Vagina (tissue), 2 donors: ENCODE data around the gene MAPRE3.

Experiments used
- CTCF ChIP-seq, 3 experiments: fragments of 450-650 bp in 2 of 3; fragments of 200-600 bp in 1 of 3; sonication (generic) in 1 of 3; IDR thresholded peaks; one replicate each; pipeline ENCODE4 v1.5.1; 2017 to 2019; ENCODE audit warnings: antibody characterized with exemption in 3 of 3, mild to moderate bottlenecking in 2 of 3, moderate library complexity in 2 of 3
- POLR2A ChIP-seq, 2 donors: fragments of 450-650 bp; IDR thresholded peaks; one replicate each; pipeline ENCODE4 v1.6.1; 2017; ENCODE audit warnings: antibody characterized with exemption in 2 of 2, mild to moderate bottlenecking in 2 of 2, moderate library complexity in 2 of 2

- no peak for TF ChIP-seq CTCF (IDR thresholded peaks at IDR 0.05)
- no peak for TF ChIP-seq POLR2A (IDR thresholded peaks at IDR 0.05)
Measured at GRCh38 chr2:27053321-27053720, 82.9 kb downstream of the MAPRE3 start.
